T-cell (primary cell): ENCODE results near the gene BPIFA1. TPM values are rescaled to one million over a fixed set of nuclear protein-coding genes. Genes with fewer than 3 reads are reported as not detected.

Experiments
- ATAC-seq, 4 experiments: fragments of 200-7000 bp in 3 of 4; fragments of 150-1000 bp in 1 of 4; cut with Tn5 transposase; replicated peaks in 1 of 4; 1 replicate in 3 of 4; 2 replicates in 1 of 4; pipeline ENCODE4 v1.10.0; 2021; ENCODE audit warnings: moderate library complexity in 3 of 4, mild to moderate bottlenecking in 2 of 4, moderate number of reproducible peaks in 1 of 4
- CTCF ChIA-PET, 2 donors: fragments of 300-600 bp; sonication (Branson Sonifier 250); formaldehyde crosslinking; loops; one replicate each; lab custom pipeline; 2022; ENCODE audit warnings: antibody characterized with exemption in 2 of 2; lab: Charles Lee
- POLR2A ChIA-PET, 2 donors: fragments of 300-600 bp; sonication (Branson Sonifier 250); formaldehyde crosslinking; loops; one replicate each; lab custom pipeline; 2022; ENCODE audit warnings: antibody characterized with exemption in 2 of 2; lab: Charles Lee
- DNase-seq, 35 experiments: peaks; one replicate each; pipeline versions ENCODE4 v3.0.0 to v3.0.0-alpha.2; 2013 to 2023
- H3K27ac ChIP-seq: one replicate; pipeline ENCODE4 v1.5.1; 2013; ENCODE audit warnings: low read length
- H3K27me3 ChIP-seq, 2 experiments: replicated peaks in 1 of 2; 1 replicate in 1 of 2; 2 replicates in 1 of 2; pipeline versions ENCODE4 v1.6.1 to v1.7.0; 2013; ENCODE audit warnings: low read length in 1 of 2, mixed read lengths in 1 of 2; ENCODE audit not compliant: control insufficient read depth in 2 of 2, insufficient read depth in 2 of 2; ENCODE audit errors: extremely low read depth in 1 of 2
- H3K36me3 ChIP-seq, 2 donors: 1 replicate in 1 of 2; 2 replicates in 1 of 2; pipeline versions ENCODE4 v1.6.1 to v1.7.0; 2013; ENCODE audit warnings: low read length in 1 of 2; ENCODE audit not compliant: control insufficient read depth in 2 of 2, insufficient read depth in 1 of 2; ENCODE audit errors: extremely low read depth in 1 of 2
- H3K4me1 ChIP-seq, 2 experiments: 1 replicate in 1 of 2; 2 replicates in 1 of 2; pipeline versions ENCODE4 v1.6.1 to v1.7.0; 2013; ENCODE audit warnings: low read length in 2 of 2, mixed read lengths in 1 of 2; ENCODE audit not compliant: insufficient read depth in 2 of 2, control insufficient read depth in 1 of 2; ENCODE audit errors: extremely low read depth in 1 of 2
- H3K4me3 ChIP-seq, 2 donors: 1 replicate in 1 of 2; 2 replicates in 1 of 2; pipeline versions ENCODE4 v1.5.1 to v1.7.0; 2013; ENCODE audit warnings: mild to moderate bottlenecking in 2 of 2, low read length in 1 of 2, moderate library complexity in 1 of 2; ENCODE audit not compliant: control insufficient read depth in 1 of 2; ENCODE audit errors: extremely low read depth in 1 of 2
- H3K9me3 ChIP-seq: 2 replicates; pipeline ENCODE4 v1.7.0; 2013
- H3K27ac Mint-ChIP-seq, 2 donors: one replicate each; pipeline ENCODE4 v1.8.0; 2020 to 2021; ENCODE audit warnings: mild to moderate bottlenecking in 2 of 2, mixed read lengths in 2 of 2
- H3K27me3 Mint-ChIP-seq, 2 donors: one replicate each; pipeline ENCODE4 v1.8.0; 2021 to 2022; ENCODE audit warnings: mixed read lengths in 2 of 2
- H3K36me3 Mint-ChIP-seq: one replicate; pipeline ENCODE4 v1.8.0; 2021; ENCODE audit warnings: mixed read lengths
- H3K4me1 Mint-ChIP-seq, 3 donors: one replicate each; pipeline ENCODE4 v1.8.0; 2020 to 2022; ENCODE audit warnings: mixed read lengths in 3 of 3, mild to moderate bottlenecking in 1 of 3
- H3K4me3 Mint-ChIP-seq, 3 donors: one replicate each; pipeline ENCODE4 v1.8.0; 2020 to 2022; ENCODE audit warnings: mild to moderate bottlenecking in 3 of 3, mixed read lengths in 3 of 3, moderate library complexity in 3 of 3
- H3K9me3 Mint-ChIP-seq, 3 donors: one replicate each; pipeline ENCODE4 v1.8.0; 2020 to 2022; ENCODE audit warnings: mixed read lengths in 3 of 3
- WGBS: methylation state at CpG from one replicate; pipeline ENCODE4 v1.1.5; 2013; ENCODE audit warnings: missing lambda C conversion rate; ENCODE audit not compliant: insufficient coverage; 5-methylcytosine and 5-hydroxymethylcytosine counted together
- total RNA-seq, 35 experiments: library from RNA in 6 of 35; stranded (reverse) in 6 of 35; fragments of 120-200 nt in 1 of 35; gene quantifications; one replicate each; pipeline versions ENCODE4 v1.2.1 to v1.2.4 and lab custom pipeline; 2013 to 2026

BPIFA1 gene
- total RNA-seq, 5 donors from 2014 or later (not counting 1 experiment from before 2014, with no cell fraction given), result not detected

- no peak for DNase-seq
- no peaks in the 10 kb centered on the region for H3K4me1 ChIP-seq
- Mint-ChIP-seq H3K27me3 (peaks cover 10 to 24% of the 10 kb centered on the region in 2 donors), H3K27ac (no peak overlapping the region), H3K9me3 (no peaks in the 10 kb centered on the region), H3K4me1 (no peaks in the 10 kb centered on the region), H3K4me3 (no peak overlapping the region), H3K36me3 (no peaks in the 10 kb centered on the region)
- H3K9me3 ChIP-seq, result no peaks in the 10 kb centered on the region
- POLR2A ChIA-PET, result no interaction called here
- CTCF ChIA-PET, result no interaction called here
- no peak for ATAC-seq
- 54% methylated on average over 7 of the region's 13 CpGs for WGBS
- no peak overlapping the region for H3K27ac ChIP-seq
- H3K36me3 ChIP-seq, result no peaks in the 10 kb centered on the region
- no peak overlapping the region for H3K4me3 ChIP-seq
- peaks cover 0 to 35% of the 10 kb centered on the region in 2 experiments for H3K27me3 ChIP-seq
Measured at GRCh38 chr20:33277471-33278441, 42.0 kb downstream of the BPIFA1 start.

GRCh38 chr20:33278700-33279099 is 42.9 kb downstream of the BPIFA1 start:
- POLR2A ChIA-PET, result no interaction called here
- Mint-ChIP-seq H3K27me3 (peaks cover 11 to 28% of the 10 kb centered on the region in 2 donors), H3K27ac (no peak overlapping the region), H3K4me1 (no peaks in the 10 kb centered on the region), H3K4me3 (no peak overlapping the region), H3K9me3 (no peaks in the 10 kb centered on the region), H3K36me3 (no peaks in the 10 kb centered on the region)
- H3K27me3 ChIP-seq, result peaks cover 0 to 39% of the 10 kb centered on the region in 2 experiments
- CTCF ChIA-PET, result no interaction called here
- no peak overlapping the region for H3K4me3 ChIP-seq
- H3K27ac ChIP-seq, result no peak overlapping the region
- no peaks in the 10 kb centered on the region for H3K36me3 ChIP-seq
- H3K4me1 ChIP-seq, result no peaks in the 10 kb centered on the region
- no peak for DNase-seq
- H3K9me3 ChIP-seq, result no peaks in the 10 kb centered on the region
- WGBS, result 100% methylated on average over 1 of the region's 3 CpGs
- no peak for ATAC-seq

GRCh38 chr20:33279261-33279910 is 43.6 kb downstream of the BPIFA1 start:
- peaks cover 10 to 28% of the 10 kb centered on the region in 2 donors for H3K27me3 Mint-ChIP-seq
- no peak overlapping the region for H3K27ac ChIP-seq
- no peak overlapping the region for H3K4me3 Mint-ChIP-seq
- peaks cover 0 to 41% of the 10 kb centered on the region in 2 experiments for H3K27me3 ChIP-seq
- DNase-seq (no peak), ATAC-seq (no peak)
- no peak overlapping the region for H3K4me3 ChIP-seq
- H3K9me3 Mint-ChIP-seq, result no peaks in the 10 kb centered on the region
- WGBS, result 71% methylated on average over 2 of the region's 6 CpGs
- no peaks in the 10 kb centered on the region for H3K4me1 ChIP-seq
- ChIA-PET CTCF (no interaction called here), POLR2A (no interaction called here)
- no peaks in the 10 kb centered on the region for H3K4me1 Mint-ChIP-seq
- no peaks in the 10 kb centered on the region for H3K36me3 Mint-ChIP-seq
- no peaks in the 10 kb centered on the region for H3K36me3 ChIP-seq
- no peaks in the 10 kb centered on the region for H3K9me3 ChIP-seq
- H3K27ac Mint-ChIP-seq, result no peak overlapping the region

GRCh38 chr20:33280000-33280680 is 44.3 kb downstream of the BPIFA1 start:
- no peaks in the 10 kb centered on the region for H3K36me3 ChIP-seq
- DNase-seq (no peak), ATAC-seq (no peak)
- no peak overlapping the region for H3K27ac ChIP-seq
- Mint-ChIP-seq H3K36me3 (no peaks in the 10 kb centered on the region), H3K27me3 (peaks cover 14 to 32% of the 10 kb centered on the region in 2 donors), H3K4me3 (no peak overlapping the region), H3K27ac (no peak overlapping the region), H3K9me3 (no peaks in the 10 kb centered on the region), H3K4me1 (no peaks in the 10 kb centered on the region)
- ChIA-PET POLR2A (no interaction called here), CTCF (no interaction called here)
- 90% methylated on average over 7 of the region's 9 CpGs for WGBS
- H3K27me3 ChIP-seq, result peaks cover 0 to 47% of the 10 kb centered on the region in 2 experiments
- H3K4me3 ChIP-seq, result no peak overlapping the region
- H3K9me3 ChIP-seq, result no peaks in the 10 kb centered on the region
- H3K4me1 ChIP-seq, result no peaks in the 10 kb centered on the region

- Histone ChIP-seq H3K36me3 (no peaks in the 10 kb centered on the region), H3K27me3 (peaks cover 0 to 48% of the 10 kb centered on the region in 2 experiments), H3K27ac (no peak overlapping the region), H3K4me1 (no peaks in the 10 kb centered on the region), H3K9me3 (no peaks in the 10 kb centered on the region), H3K4me3 (no peak overlapping the region)
- Mint-ChIP-seq H3K9me3 (no peaks in the 10 kb centered on the region), H3K36me3 (no peaks in the 10 kb centered on the region), H3K27me3 (peaks cover 15 to 36% of the 10 kb centered on the region in 2 donors), H3K4me1 (no peaks in the 10 kb centered on the region), H3K27ac (no peak overlapping the region), H3K4me3 (no peak overlapping the region)
- WGBS, result 94% methylated on average over 7 of the region's 7 CpGs
- ATAC-seq (no peak), DNase-seq (no peak)
- ChIA-PET CTCF (no interaction called here), POLR2A (no interaction called here)
Measured at GRCh38 chr20:33280775-33281174, 45.0 kb downstream of the BPIFA1 start.

GRCh38 chr20:33281550-33282146 is 45.9 kb downstream of the BPIFA1 start:
- ATAC-seq (no peak), DNase-seq (no peak)
- H3K9me3 ChIP-seq, result no peaks in the 10 kb centered on the region
- H3K4me3 ChIP-seq, result no peak overlapping the region
- H3K27me3 ChIP-seq, result peaks cover 0 to 49% of the 10 kb centered on the region in 2 experiments
- Mint-ChIP-seq H3K9me3 (no peaks in the 10 kb centered on the region), H3K36me3 (no peaks in the 10 kb centered on the region), H3K27me3 (peaks cover 15 to 35% of the 10 kb centered on the region in 2 donors), H3K27ac (no peak overlapping the region), H3K4me3 (no peak overlapping the region), H3K4me1 (no peaks in the 10 kb centered on the region)
- H3K36me3 ChIP-seq, result no peaks in the 10 kb centered on the region
- CTCF ChIA-PET, result no interaction called here
- no peaks in the 10 kb centered on the region for H3K4me1 ChIP-seq
- WGBS, result 78% methylated on average over 10 of the region's 11 CpGs
- POLR2A ChIA-PET, result no interaction called here
- H3K27ac ChIP-seq, result no peak overlapping the region
